GM13976 (cell line): ENCODE measurements around the gene KYNU.
A peak's percentile ranks its signal among the peaks of the same experiment; 100 is the strongest.
"Not testable (repeated sequence)": the region's sequence is repeated elsewhere in the genome, so short reads cannot be mapped to it uniquely, and the experiment has no call there.

Experiments used
- DNase-seq: peaks from one replicate; pipeline ENCODE4 v3.0.0; 2012; ENCODE audit warnings: low spot score
- CTCF ChIP-seq: IDR thresholded peaks from 2 replicates; pipeline ENCODE4 v1.5.1; 2012; ENCODE audit warnings: borderline replicate concordance, mild to moderate bottlenecking; ENCODE audit not compliant: insufficient read depth; ENCODE audit errors: extremely low read depth, missing control alignments, control extremely low read depth
- in situ Hi-C: fragments of 300-500 bp; cut with MboI; formaldehyde crosslinking; loops from one replicate; pipeline ENCODE4 v1.12.0; 2022; ENCODE audit warnings: low sequenced_read_pairs, mixed read lengths, inconsistent platforms; ENCODE audit not compliant: unreplicated experiment

Gene KYNU

GRCh38 chr2:142881619-142882018 lies 4.2 kb downstream of the KYNU start:
- in situ Hi-C loops, result no loop called here
- no peak for TF ChIP-seq CTCF
- no peak for DNase-seq

- in situ Hi-C loops, DNase-seq: not testable (repeated sequence)
These were observed 5.0 kb downstream of the KYNU start for GRCh38 chr2:142882500-142882899.

- in situ Hi-C loops, result no loop called here
- no peak for DNase-seq
- TF ChIP-seq CTCF, result no peak
These were observed 6.1 kb downstream of the KYNU start for GRCh38 chr2:142883526-142883925.

GRCh38 chr2:142885543-142885942 lies 8.1 kb downstream of the KYNU start:
- no peak for DNase-seq
- in situ Hi-C loops, result no loop called here
- no peak for TF ChIP-seq CTCF

GRCh38 chr2:142892715-142893114 lies 15.3 kb downstream of the KYNU start:
- in situ Hi-C loops, result no loop called here
- peak; percentile 38 for DNase-seq
- TF ChIP-seq CTCF, result no peak

- no peak for DNase-seq
- no peak for TF ChIP-seq CTCF
- in situ Hi-C loops, result no loop called here
These were observed 15.8 kb downstream of the KYNU start for GRCh38 chr2:142893241-142893640.

- TF ChIP-seq CTCF, result no peak
- in situ Hi-C loops, result no loop called here
These were observed 20.3 kb downstream of the KYNU start for GRCh38 chr2:142897807-142898206.

GRCh38 chr2:142900327-142900726 lies 22.9 kb downstream of the KYNU start:
- DNase-seq, in situ Hi-C loops: not testable (repeated sequence)

More at GRCh38 chr2:142897807-142898206, 20.3 kb downstream of the KYNU start:
- DNase-seq, result no peak
